Spleen (tissue), 7 donors: ENCODE results near the gene KDM2B.

Experiments
- CTCF ChIP-seq, 11 experiments: fragments of 200-600 bp in 7 of 11; fragments of 450-650 bp in 4 of 11; sonication (generic) in 4 of 11; IDR thresholded peaks in 8 of 11; conservative IDR thresholded peaks in 3 of 11; 1 replicate in 7 of 11; 2 replicates in 4 of 11; pipeline versions ENCODE4 v1.4.0 to v1.8.0; 2016 to 2021; ENCODE audit warnings: antibody characterized with exemption in 11 of 11, inconsistent platforms in 4 of 11, mild to moderate bottlenecking in 1 of 11
- POLR2A ChIP-seq, 3 donors: fragments of 450-650 bp; IDR thresholded peaks; one replicate each; pipeline ENCODE4 v1.5.1; 2017; ENCODE audit warnings: antibody characterized with exemption in 3 of 3, mild to moderate bottlenecking in 1 of 3
- POLR2AphosphoS5 ChIP-seq, 3 donors: sonication (generic); formaldehyde crosslinking; IDR thresholded peaks; one replicate each; pipeline ENCODE4 v1.5.1; 2017; ENCODE audit warnings: antibody characterized with exemption in 3 of 3
- donor health status: DM: no; HTN: no; CAD: no; lungs with moderate emphysema.
- donor health status: DM: no; HTN: no; CAD: no.
- donor health status: DM: no; HTN: no; CAD: no.

GRCh38 chr12:121535150-121536053 lies 45.4 kb downstream of the KDM2B start:
- no peak for TF ChIP-seq POLR2A (IDR thresholded peaks at IDR 0.05)
- TF ChIP-seq CTCF (IDR thresholded peaks at IDR 0.05 in 8 of 11, conservative IDR thresholded peaks at IDR 0.05 in 3 of 11) = no peak
- no peak for TF ChIP-seq POLR2AphosphoS5 (IDR thresholded peaks at IDR 0.05)
